Liver (tissue), 9 donors: ENCODE results near the gene KDM6A. TPM values are rescaled to one million over a fixed set of nuclear protein-coding genes. Genes with fewer than 3 reads are reported as not detected.

Source experiments
- DNase-seq: peaks from one replicate; pipeline ENCODE4 v3.0.0-alpha.2; 2017; ENCODE audit warnings: low spot score
- H3K27ac ChIP-seq, 2 donors: one replicate each; pipeline ENCODE4 v1.7.0; 2013; ENCODE audit warnings: inconsistent platforms in 2 of 2, low read length in 2 of 2, control low read depth in 1 of 2, low read depth in 1 of 2, mild to moderate bottlenecking in 1 of 2
- H3K27me3 ChIP-seq, 4 donors: one replicate each; pipeline versions ENCODE4 v1.6.1 to v1.7.0; 2013; ENCODE audit warnings: low read length in 3 of 4, inconsistent platforms in 1 of 4, mild to moderate bottlenecking in 1 of 4, moderate library complexity in 1 of 4; ENCODE audit not compliant: control insufficient read depth in 4 of 4, insufficient read depth in 4 of 4
- H3K36me3 ChIP-seq, 4 donors: one replicate each; pipeline versions ENCODE4 v1.6.1 to v1.7.0; 2013; ENCODE audit warnings: low read length in 3 of 4, mild to moderate bottlenecking in 3 of 4, low read depth in 1 of 4, moderate library complexity in 1 of 4; ENCODE audit not compliant: control insufficient read depth in 4 of 4, insufficient read depth in 3 of 4
- H3K4me1 ChIP-seq, 4 donors: one replicate each; pipeline versions ENCODE4 v1.6.1 to v1.7.0; 2013; ENCODE audit warnings: low read length in 3 of 4, mild to moderate bottlenecking in 3 of 4, moderate library complexity in 1 of 4; ENCODE audit not compliant: control insufficient read depth in 4 of 4, insufficient read depth in 4 of 4
- H3K4me3 ChIP-seq, 3 donors: one replicate each; pipeline versions ENCODE4 v1.6.1 to v1.7.0; 2013; ENCODE audit warnings: low read length in 3 of 3, control low read depth in 1 of 3, low read depth in 1 of 3, mild to moderate bottlenecking in 1 of 3
- H3K9ac ChIP-seq, 2 donors: one replicate each; pipeline ENCODE4 v1.7.0; 2013; ENCODE audit warnings: low read length in 2 of 2, mild to moderate bottlenecking in 2 of 2, moderate library complexity in 2 of 2, control low read depth in 1 of 2, low read depth in 1 of 2
- H3K9me3 ChIP-seq, 4 donors: one replicate each; pipeline versions ENCODE4 v1.6.1 to v1.7.0; 2013; ENCODE audit warnings: low read length in 3 of 4; ENCODE audit not compliant: control insufficient read depth in 4 of 4
- EGR1 ChIP-seq, 2 donors: IDR thresholded peaks; 2 replicates each; pipeline ENCODE4 v1.6.1; 2016 to 2018; ENCODE audit warnings: antibody characterized with exemption in 2 of 2, low read depth in 2 of 2
- FOXA1 ChIP-seq: IDR thresholded peaks from 2 replicates; pipeline ENCODE4 v1.6.1; 2016; ENCODE audit warnings: antibody characterized with exemption
- FOXA2 ChIP-seq: IDR thresholded peaks from 2 replicates; pipeline ENCODE4 v1.6.1; 2016; ENCODE audit warnings: antibody characterized with exemption
- GABPA ChIP-seq, 2 donors: IDR thresholded peaks in 1 of 2; conservative IDR thresholded peaks in 1 of 2; 2 replicates each; pipeline ENCODE4 v1.6.1; 2016; ENCODE audit warnings: antibody characterized with exemption in 2 of 2, mild to moderate bottlenecking in 1 of 2, moderate library complexity in 1 of 2
- HNF4A ChIP-seq, 2 donors: conservative IDR thresholded peaks; 2 replicates each; pipeline ENCODE4 v1.6.1; 2016; ENCODE audit warnings: antibody characterized with exemption in 2 of 2, mild to moderate bottlenecking in 2 of 2
- NR2F2 ChIP-seq: IDR thresholded peaks from 2 replicates; pipeline ENCODE4 v1.6.1; 2016; ENCODE audit warnings: antibody characterized with exemption
- RXRA ChIP-seq, 2 donors: IDR thresholded peaks; 2 replicates each; pipeline ENCODE4 v1.6.1; 2017 to 2018; ENCODE audit warnings: antibody characterized with exemption in 2 of 2, mild to moderate bottlenecking in 1 of 2
- SP1 ChIP-seq: IDR thresholded peaks from 2 replicates; pipeline ENCODE4 v1.6.1; 2018; ENCODE audit warnings: antibody characterized with exemption, mild to moderate bottlenecking
- TAF1 ChIP-seq: conservative IDR thresholded peaks from 2 replicates; pipeline ENCODE4 v1.6.1; 2016; ENCODE audit warnings: antibody characterized with exemption, mild to moderate bottlenecking
- YY1 ChIP-seq: IDR thresholded peaks from 2 replicates; pipeline ENCODE4 v1.6.1; 2016; ENCODE audit warnings: antibody characterized with exemption, mild to moderate bottlenecking
- WGBS: extraction: QIAGEN DNeasy Blood & Tissue Kit; methylation state at CpG from one replicate; pipeline ENCODE4 v1.1.7; 2013; 5-methylcytosine and 5-hydroxymethylcytosine counted together
- polyA plus RNA-seq, 2 donors: library from polyadenylated mRNA; stranded (reverse) in 1 of 2; unstranded in 1 of 2; fragments of 200-250 nt in 1 of 2; fragments of >200 nt in 1 of 2; fragmentation: Nextera tagmentation in 1 of 2; extraction: Ambion mirVana in 1 of 2; gene quantifications; one replicate each; pipeline versions ENCODE4 v1.2.1 to v1.2.3, GENCODE V29; 2013 to 2015
- total RNA-seq, 2 donors: library from RNA; depleted of rRNA; stranded (reverse); fragments of >200 nt; gene quantifications; one replicate each; pipeline ENCODE4 v1.2.3, GENCODE V29; 2014
- TF ChIP-seq, protein P1 (sequence below): IDR thresholded peaks from 2 replicates; pipeline ENCODE4 v1.6.1; 2016; ENCODE audit warnings: antibody characterized with exemption
- TF ChIP-seq, protein P2 (sequence below): IDR thresholded peaks from 2 replicates; pipeline ENCODE4 v1.6.1; 2016; ENCODE audit warnings: antibody characterized with exemption
- TF ChIP-seq, protein P3 (sequence below): IDR thresholded peaks from 2 replicates; pipeline ENCODE4 v1.6.1; 2016; ENCODE audit warnings: antibody characterized with exemption
- TF ChIP-seq, protein P4 (sequence below): IDR thresholded peaks from 2 replicates; pipeline ENCODE4 v1.6.1; 2016; ENCODE audit warnings: antibody characterized with exemption, mild to moderate bottlenecking
- TF ChIP-seq, protein P5 (sequence below): fragments of 150-350 bp; IDR thresholded peaks from 2 replicates; pipeline ENCODE4 v1.5.1; 2017; ENCODE audit warnings: improper control_type of control experiment, low read depth, low read length; ENCODE audit not compliant: missing input control
- donor health status: healthy.
- donor health status: healthy.
- donor health status: healthy.
- donor health status: healthy.
- donor health status: healthy.

Gene KDM6A
- total and polyA plus RNA-seq, 4 donors: 5.3 to 30.2 (median 18.2) TPM

DNA sequence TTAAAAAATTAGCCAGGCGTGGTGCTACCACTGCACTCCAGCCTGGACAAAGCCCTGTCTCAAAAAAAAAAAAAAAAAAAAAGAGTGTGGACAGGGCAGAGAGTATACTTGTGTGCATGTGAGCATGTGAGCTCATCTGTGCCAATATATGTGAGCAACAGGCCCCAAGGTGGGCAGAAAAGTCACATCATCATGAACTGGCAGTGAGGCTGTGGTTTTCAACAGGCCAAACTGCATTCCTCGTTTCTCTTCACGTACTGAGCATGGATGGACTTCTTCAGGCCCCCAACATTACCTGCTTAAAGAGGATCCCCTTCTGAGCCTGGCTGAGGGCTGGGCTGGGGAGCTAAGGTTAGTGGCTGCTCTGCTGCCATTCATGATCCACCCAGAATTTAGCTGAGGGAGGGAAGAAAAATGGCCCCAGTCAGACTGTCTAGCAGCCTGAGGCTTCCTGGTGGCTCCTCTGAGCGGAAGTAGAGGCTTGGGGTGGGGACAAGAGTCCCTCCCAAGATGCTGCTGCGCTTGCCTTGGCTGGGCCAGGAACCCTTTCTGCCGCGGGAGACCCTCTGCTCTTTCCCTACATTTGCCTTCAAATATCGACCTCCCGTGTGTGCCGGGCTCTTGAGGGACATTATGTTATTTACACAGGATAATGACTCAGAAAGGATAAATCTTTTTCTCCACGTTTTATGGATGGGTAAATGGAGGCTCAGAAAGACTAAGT, 272.7 kb downstream of the KDM6A start:
- Histone ChIP-seq H3K27ac (no peak overlapping the region), H3K4me1 (no peaks in the 10 kb centered on the region), H3K36me3 (no peaks in the 10 kb centered on the region), H3K27me3 (peaks cover 0 to 2% (median 0%) of the 10 kb centered on the region in 4 donors), H3K9ac (no peak overlapping the region), H3K9me3 (no peaks in the 10 kb centered on the region), H3K4me3 (no peak overlapping the region)
- no peak for DNase-seq
- 90% methylated on average over 11 of the region's 11 CpGs for WGBS
- TF ChIP-seq SP1 (no peak), NR2F2 (no peak), YY1 (no peak), GABPA (IDR thresholded peaks at IDR 0.05 in 1 of 2, conservative IDR thresholded peaks at IDR 0.05 in 1 of 2) (no peak), FOXA2 (no peak), FOXA1 (no peak), EGR1 (IDR thresholded peaks at IDR 0.05; ENCODE audit: low read depth in 2 of 2) (no peak)
- TF ChIP-seq, protein P1, sequence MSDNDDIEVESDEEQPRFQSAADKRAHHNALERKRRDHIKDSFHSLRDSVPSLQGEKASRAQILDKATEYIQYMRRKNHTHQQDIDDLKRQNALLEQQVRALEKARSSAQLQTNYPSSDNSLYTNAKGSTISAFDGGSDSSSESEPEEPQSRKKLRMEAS: no peak
- TF ChIP-seq, protein P2, sequence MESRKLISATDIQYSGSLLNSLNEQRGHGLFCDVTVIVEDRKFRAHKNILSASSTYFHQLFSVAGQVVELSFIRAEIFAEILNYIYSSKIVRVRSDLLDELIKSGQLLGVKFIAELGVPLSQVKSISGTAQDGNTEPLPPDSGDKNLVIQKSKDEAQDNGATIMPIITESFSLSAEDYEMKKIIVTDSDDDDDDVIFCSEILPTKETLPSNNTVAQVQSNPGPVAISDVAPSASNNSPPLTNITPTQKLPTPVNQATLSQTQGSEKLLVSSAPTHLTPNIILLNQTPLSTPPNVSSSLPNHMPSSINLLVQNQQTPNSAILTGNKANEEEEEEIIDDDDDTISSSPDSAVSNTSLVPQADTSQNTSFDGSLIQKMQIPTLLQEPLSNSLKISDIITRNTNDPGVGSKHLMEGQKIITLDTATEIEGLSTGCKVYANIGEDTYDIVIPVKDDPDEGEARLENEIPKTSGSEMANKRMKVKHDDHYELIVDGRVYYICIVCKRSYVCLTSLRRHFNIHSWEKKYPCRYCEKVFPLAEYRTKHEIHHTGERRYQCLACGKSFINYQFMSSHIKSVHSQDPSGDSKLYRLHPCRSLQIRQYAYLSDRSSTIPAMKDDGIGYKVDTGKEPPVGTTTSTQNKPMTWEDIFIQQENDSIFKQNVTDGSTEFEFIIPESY: no peak

DNA sequence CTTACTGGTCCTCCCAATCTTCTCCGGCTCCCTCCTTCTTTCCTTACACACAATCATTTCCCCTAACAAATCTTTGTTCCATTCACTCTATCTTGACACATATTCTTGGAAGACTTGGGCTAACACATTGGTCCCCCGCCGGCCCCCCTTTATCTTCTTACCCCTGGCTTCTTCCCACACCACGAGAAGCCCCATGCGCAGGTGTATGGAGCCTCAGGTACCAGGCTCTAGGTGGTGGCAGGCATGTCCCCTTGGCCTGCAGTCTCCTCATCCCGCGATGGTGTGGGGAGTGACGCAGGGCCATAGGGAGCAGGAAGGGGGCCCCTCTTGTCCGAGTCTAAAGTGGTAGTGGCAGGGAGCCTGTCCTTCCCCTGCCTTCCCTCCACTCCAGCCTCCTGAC, 277.8 kb downstream of the KDM6A start:
- DNase-seq: no peak
- no peak for TF ChIP-seq SP1
- no peak for TF ChIP-seq HNF4A (conservative IDR thresholded peaks at IDR 0.05)
- no peaks in the 10 kb centered on the region for H3K9me3 ChIP-seq
- H3K36me3 ChIP-seq: no peaks in the 10 kb centered on the region
- H3K27ac ChIP-seq: no peak overlapping the region
- H3K9ac ChIP-seq: no peak overlapping the region
- no peak overlapping the region for H3K4me3 ChIP-seq
- H3K27me3 ChIP-seq: peaks cover 0 to 2% (median 0%) of the 10 kb centered on the region in 4 donors
- 95% methylated on average over 9 of the region's 9 CpGs for WGBS
- H3K4me1 ChIP-seq: no peaks in the 10 kb centered on the region

DNA sequence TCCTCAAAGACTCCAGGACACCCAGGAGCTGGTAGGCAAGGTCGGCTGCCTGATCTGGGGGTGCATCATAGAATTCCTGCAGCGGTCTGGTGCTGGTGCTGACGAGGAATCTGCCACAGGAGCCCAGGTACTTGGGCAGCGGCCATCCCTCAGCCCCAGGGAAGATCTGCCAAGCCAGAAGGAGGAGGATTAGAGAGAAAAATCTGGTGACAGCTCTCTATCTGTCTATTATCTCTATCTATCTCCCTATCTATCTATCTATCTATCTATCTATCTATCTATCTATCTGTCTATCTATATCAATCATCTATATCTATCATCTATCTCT, 281.0 kb downstream of the KDM6A start:
- no peak overlapping the region for H3K9ac ChIP-seq
- TF ChIP-seq GABPA (IDR thresholded peaks at IDR 0.05 in 1 of 2, conservative IDR thresholded peaks at IDR 0.05 in 1 of 2) (no peak), YY1 (no peak), TAF1 (no peak)
- TF ChIP-seq, protein P3, sequence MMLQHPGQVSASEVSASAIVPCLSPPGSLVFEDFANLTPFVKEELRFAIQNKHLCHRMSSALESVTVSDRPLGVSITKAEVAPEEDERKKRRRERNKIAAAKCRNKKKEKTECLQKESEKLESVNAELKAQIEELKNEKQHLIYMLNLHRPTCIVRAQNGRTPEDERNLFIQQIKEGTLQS: no peak
- DNase-seq: no peak
- H3K4me1 ChIP-seq: no peaks in the 10 kb centered on the region
- no peak overlapping the region for H3K27ac ChIP-seq
- no peaks in the 10 kb centered on the region for H3K27me3 ChIP-seq
- H3K36me3 ChIP-seq: no peaks in the 10 kb centered on the region
- 91% methylated on average over 4 of the region's 4 CpGs for WGBS
- H3K9me3 ChIP-seq: no peaks in the 10 kb centered on the region
- H3K4me3 ChIP-seq: no peak overlapping the region

DNA sequence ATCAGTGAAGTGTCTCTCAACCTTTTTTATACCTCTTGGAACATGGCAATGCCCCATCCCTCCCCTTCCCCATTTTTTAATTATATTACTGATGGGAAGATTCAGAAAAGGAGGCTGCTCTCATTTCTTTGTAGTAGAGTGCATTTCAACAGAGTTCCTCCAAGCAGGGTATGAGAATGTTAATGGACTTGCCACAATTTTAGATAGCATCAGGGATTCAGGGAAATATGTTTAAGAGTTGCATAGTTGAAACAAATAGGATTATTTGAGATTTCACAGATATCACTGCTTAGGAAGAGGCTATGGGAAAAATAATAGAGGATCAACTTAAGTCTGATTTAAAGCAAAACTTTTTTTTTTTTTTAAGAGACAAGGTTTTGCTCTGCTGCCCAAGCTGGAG, 281.5 kb downstream of the KDM6A start:
- no peaks in the 10 kb centered on the region for H3K27me3 ChIP-seq
- H3K27ac ChIP-seq: no peak overlapping the region
- H3K9me3 ChIP-seq: no peaks in the 10 kb centered on the region
- no peaks in the 10 kb centered on the region for H3K4me1 ChIP-seq
- TF ChIP-seq, protein P4, sequence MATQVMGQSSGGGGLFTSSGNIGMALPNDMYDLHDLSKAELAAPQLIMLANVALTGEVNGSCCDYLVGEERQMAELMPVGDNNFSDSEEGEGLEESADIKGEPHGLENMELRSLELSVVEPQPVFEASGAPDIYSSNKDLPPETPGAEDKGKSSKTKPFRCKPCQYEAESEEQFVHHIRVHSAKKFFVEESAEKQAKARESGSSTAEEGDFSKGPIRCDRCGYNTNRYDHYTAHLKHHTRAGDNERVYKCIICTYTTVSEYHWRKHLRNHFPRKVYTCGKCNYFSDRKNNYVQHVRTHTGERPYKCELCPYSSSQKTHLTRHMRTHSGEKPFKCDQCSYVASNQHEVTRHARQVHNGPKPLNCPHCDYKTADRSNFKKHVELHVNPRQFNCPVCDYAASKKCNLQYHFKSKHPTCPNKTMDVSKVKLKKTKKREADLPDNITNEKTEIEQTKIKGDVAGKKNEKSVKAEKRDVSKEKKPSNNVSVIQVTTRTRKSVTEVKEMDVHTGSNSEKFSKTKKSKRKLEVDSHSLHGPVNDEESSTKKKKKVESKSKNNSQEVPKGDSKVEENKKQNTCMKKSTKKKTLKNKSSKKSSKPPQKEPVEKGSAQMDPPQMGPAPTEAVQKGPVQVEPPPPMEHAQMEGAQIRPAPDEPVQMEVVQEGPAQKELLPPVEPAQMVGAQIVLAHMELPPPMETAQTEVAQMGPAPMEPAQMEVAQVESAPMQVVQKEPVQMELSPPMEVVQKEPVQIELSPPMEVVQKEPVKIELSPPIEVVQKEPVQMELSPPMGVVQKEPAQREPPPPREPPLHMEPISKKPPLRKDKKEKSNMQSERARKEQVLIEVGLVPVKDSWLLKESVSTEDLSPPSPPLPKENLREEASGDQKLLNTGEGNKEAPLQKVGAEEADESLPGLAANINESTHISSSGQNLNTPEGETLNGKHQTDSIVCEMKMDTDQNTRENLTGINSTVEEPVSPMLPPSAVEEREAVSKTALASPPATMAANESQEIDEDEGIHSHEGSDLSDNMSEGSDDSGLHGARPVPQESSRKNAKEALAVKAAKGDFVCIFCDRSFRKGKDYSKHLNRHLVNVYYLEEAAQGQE: no peak
- TF ChIP-seq RXRA (IDR thresholded peaks at IDR 0.05) (no peak), EGR1 (IDR thresholded peaks at IDR 0.05; ENCODE audit: low read depth in 2 of 2) (no peak), YY1 (no peak), NR2F2 (no peak)
- TF ChIP-seq, protein P3: no peak
- TF ChIP-seq, protein P5, sequence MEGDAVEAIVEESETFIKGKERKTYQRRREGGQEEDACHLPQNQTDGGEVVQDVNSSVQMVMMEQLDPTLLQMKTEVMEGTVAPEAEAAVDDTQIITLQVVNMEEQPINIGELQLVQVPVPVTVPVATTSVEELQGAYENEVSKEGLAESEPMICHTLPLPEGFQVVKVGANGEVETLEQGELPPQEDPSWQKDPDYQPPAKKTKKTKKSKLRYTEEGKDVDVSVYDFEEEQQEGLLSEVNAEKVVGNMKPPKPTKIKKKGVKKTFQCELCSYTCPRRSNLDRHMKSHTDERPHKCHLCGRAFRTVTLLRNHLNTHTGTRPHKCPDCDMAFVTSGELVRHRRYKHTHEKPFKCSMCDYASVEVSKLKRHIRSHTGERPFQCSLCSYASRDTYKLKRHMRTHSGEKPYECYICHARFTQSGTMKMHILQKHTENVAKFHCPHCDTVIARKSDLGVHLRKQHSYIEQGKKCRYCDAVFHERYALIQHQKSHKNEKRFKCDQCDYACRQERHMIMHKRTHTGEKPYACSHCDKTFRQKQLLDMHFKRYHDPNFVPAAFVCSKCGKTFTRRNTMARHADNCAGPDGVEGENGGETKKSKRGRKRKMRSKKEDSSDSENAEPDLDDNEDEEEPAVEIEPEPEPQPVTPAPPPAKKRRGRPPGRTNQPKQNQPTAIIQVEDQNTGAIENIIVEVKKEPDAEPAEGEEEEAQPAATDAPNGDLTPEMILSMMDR: no peak
- no peaks in the 10 kb centered on the region for H3K36me3 ChIP-seq
- DNase-seq: no peak
- no peak overlapping the region for H3K4me3 ChIP-seq
- H3K9ac ChIP-seq: no peak overlapping the region
